Measurements from ENCODE around the gene TNRC6A.
A peak's percentile ranks its signal among the peaks of the same experiment; 100 is the strongest.

- TF ChIP-seq CTCF (IDR thresholded peaks at IDR 0.05 in 2 of 3, conservative IDR thresholded peaks at IDR 0.05 in 1 of 3; ENCODE audit: insufficient read depth in 2 of 3, low read depth in 1 of 3, low read length in 3 of 3) (no peak), TARDBP (IDR thresholded peaks at IDR 0.05) (no peak), CBX5 (IDR thresholded peaks at IDR 0.05; ENCODE audit: borderline replicate concordance, low read depth) (peak; percentile 92), MYNN (IDR thresholded peaks at IDR 0.05) (no peak), MYNN (CRISPR knock-in tag; IDR thresholded peaks at IDR 0.05) (no peak), NFRKB (IDR thresholded peaks at IDR 0.05; ENCODE audit: low read depth) (no peak), FOS (IDR thresholded peaks at IDR 0.05; ENCODE audit: extremely low read depth, insufficient read length) (no peak), HIVEP1 (CRISPR knock-in tag; IDR thresholded peaks at IDR 0.05) (no peak)
These were observed 16.1 kb upstream of the TNRC6A start for GRCh38 chr16:24713379-24713778.
